Upper lobe of right lung (tissue), 1 donor: ENCODE measurements around the gene LRP3. TPM values are rescaled to one million over a fixed set of nuclear protein-coding genes. Genes with fewer than 3 reads are reported as not detected.

Experiments used
- ATAC-seq: fragments of 200-7000 bp; cut with Tn5 transposase; one replicate; pipeline ENCODE4 v1.9.1; 2020; ENCODE audit warnings: mild to moderate bottlenecking, moderate library complexity
- DNase-seq: peaks from one replicate; pipeline ENCODE4 v3.0.0-alpha.2; 2020
- H3K27ac ChIP-seq: fragments of 200-600 bp; one replicate; pipeline ENCODE4 v1.8.0; 2022
- H3K27me3 ChIP-seq: fragments of 200-600 bp; one replicate; pipeline ENCODE4 v1.8.0; 2022; ENCODE audit warnings: mild to moderate bottlenecking
- H3K36me3 ChIP-seq: fragments of 200-600 bp; one replicate; pipeline ENCODE4 v1.8.0; 2022
- H3K4me1 ChIP-seq: fragments of 200-600 bp; one replicate; pipeline ENCODE4 v1.8.0; 2022
- H3K4me3 ChIP-seq: fragments of 200-600 bp; one replicate; pipeline ENCODE4 v1.8.0; 2022; ENCODE audit warnings: mild to moderate bottlenecking
- H3K9me3 ChIP-seq: fragments of 200-600 bp; one replicate; pipeline ENCODE4 v1.8.0; 2022
- CTCF ChIP-seq: fragments of 200-600 bp; IDR thresholded peaks from one replicate; pipeline ENCODE4 v1.8.0; 2022; ENCODE audit warnings: antibody characterized with exemption
- intact Hi-C: fragments of 100-400 bp; cut with DNase I; formaldehyde crosslinking; loops from one replicate; pipeline ENCODE4 v1.11.0; 2022
- total RNA-seq: library from RNA; stranded (reverse); fragmentation: NEBNext Ultra II Directional; extraction: Animal tissue kit (Norgen Biotek cat#: 25700); gene quantifications from one replicate; pipeline ENCODE4 v1.2.1, GENCODE V29; 2021
- donor health status: DM: no; HTN: yes; CAD: no; lungs with severe emphysema.

Gene LRP3
- total RNA-seq, 1 donor from 2014 or later: 22.0 TPM

- DNase-seq: no peak
- no peak for ATAC-seq
- TF ChIP-seq CTCF: no peak
- H3K27me3 ChIP-seq: no peaks in the 10 kb centered on the region
- no peaks in the 10 kb centered on the region for H3K36me3 ChIP-seq
- intact Hi-C loops: no loop called here
- H3K4me1 ChIP-seq: no peaks in the 10 kb centered on the region
- H3K4me3 ChIP-seq: no peak overlapping the region
- H3K27ac ChIP-seq: no peak overlapping the region
- no peaks in the 10 kb centered on the region for H3K9me3 ChIP-seq
These were observed 8.7 kb downstream of the LRP3 start for GRCh38 chr19:33202546-33203507.

- intact Hi-C loops: no loop called here
- H3K4me1 ChIP-seq: no peaks in the 10 kb centered on the region
- no peak for ATAC-seq
- no peak for DNase-seq
- no peaks in the 10 kb centered on the region for H3K36me3 ChIP-seq
- no peak for TF ChIP-seq CTCF
- H3K9me3 ChIP-seq: no peaks in the 10 kb centered on the region
- H3K4me3 ChIP-seq: no peak overlapping the region
- H3K27me3 ChIP-seq: no peaks in the 10 kb centered on the region
- no peak overlapping the region for H3K27ac ChIP-seq
These were observed 9.4 kb downstream of the LRP3 start for GRCh38 chr19:33203529-33203928.

GRCh38 chr19:33204136-33204973, 10.2 kb downstream of the LRP3 start:
- H3K27ac ChIP-seq: no peak overlapping the region
- no peaks in the 10 kb centered on the region for H3K36me3 ChIP-seq
- ATAC-seq: no peak
- H3K27me3 ChIP-seq: no peaks in the 10 kb centered on the region
- no peaks in the 10 kb centered on the region for H3K4me1 ChIP-seq
- H3K9me3 ChIP-seq: no peaks in the 10 kb centered on the region
- DNase-seq: no peak
- no peak for TF ChIP-seq CTCF
- intact Hi-C loops: no loop called here
- no peak overlapping the region for H3K4me3 ChIP-seq

- no peaks in the 10 kb centered on the region for H3K4me1 ChIP-seq
- no peaks in the 10 kb centered on the region for H3K27me3 ChIP-seq
- no peaks in the 10 kb centered on the region for H3K9me3 ChIP-seq
- H3K4me3 ChIP-seq: no peak overlapping the region
- H3K36me3 ChIP-seq: no peaks in the 10 kb centered on the region
- DNase-seq (no peak), ATAC-seq (no peak)
- intact Hi-C loops: no loop called here
- no peak overlapping the region for H3K27ac ChIP-seq
- no peak for TF ChIP-seq CTCF
These were observed 11.0 kb downstream of the LRP3 start for GRCh38 chr19:33205110-33205509.

- no peaks in the 10 kb centered on the region for H3K4me1 ChIP-seq
- H3K36me3 ChIP-seq: no peaks in the 10 kb centered on the region
- TF ChIP-seq CTCF: no peak
- no peaks in the 10 kb centered on the region for H3K27me3 ChIP-seq
- H3K27ac ChIP-seq: no peak overlapping the region
- H3K9me3 ChIP-seq: no peaks in the 10 kb centered on the region
- no peak for ATAC-seq
- intact Hi-C loops: no loop called here
- DNase-seq: no peak
- H3K4me3 ChIP-seq: no peak overlapping the region
These were observed 11.6 kb downstream of the LRP3 start for GRCh38 chr19:33205531-33206260.
